ENCODE results near the gene TNS1. TPM values are rescaled to one million over a fixed set of nuclear protein-coding genes. Genes with fewer than 3 reads are reported as not detected.

TNS1 gene
- total RNA-seq, 1 donor from 2014 or later: 11.6 TPM

DNA sequence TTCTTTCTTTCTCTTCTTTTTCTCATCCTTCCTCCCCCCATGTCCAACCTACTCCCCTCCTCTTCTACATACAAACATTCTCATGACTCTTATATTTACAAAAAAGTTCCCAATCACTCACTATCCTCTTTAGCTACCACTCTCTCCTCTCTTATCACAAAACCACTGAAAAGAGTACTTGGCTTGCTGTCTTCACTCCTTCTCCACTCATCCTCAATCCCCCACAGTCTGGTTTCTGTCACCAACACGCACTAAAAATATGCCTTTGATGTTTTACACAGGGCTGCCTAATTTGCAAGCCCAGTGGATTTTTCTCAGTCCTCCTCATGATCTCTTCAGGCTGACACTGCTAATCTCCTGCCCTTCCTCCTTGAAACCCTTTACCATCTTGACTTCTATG is 159.5 kb downstream of the TNS1 start:
- TF ChIP-seq, protein P1, sequence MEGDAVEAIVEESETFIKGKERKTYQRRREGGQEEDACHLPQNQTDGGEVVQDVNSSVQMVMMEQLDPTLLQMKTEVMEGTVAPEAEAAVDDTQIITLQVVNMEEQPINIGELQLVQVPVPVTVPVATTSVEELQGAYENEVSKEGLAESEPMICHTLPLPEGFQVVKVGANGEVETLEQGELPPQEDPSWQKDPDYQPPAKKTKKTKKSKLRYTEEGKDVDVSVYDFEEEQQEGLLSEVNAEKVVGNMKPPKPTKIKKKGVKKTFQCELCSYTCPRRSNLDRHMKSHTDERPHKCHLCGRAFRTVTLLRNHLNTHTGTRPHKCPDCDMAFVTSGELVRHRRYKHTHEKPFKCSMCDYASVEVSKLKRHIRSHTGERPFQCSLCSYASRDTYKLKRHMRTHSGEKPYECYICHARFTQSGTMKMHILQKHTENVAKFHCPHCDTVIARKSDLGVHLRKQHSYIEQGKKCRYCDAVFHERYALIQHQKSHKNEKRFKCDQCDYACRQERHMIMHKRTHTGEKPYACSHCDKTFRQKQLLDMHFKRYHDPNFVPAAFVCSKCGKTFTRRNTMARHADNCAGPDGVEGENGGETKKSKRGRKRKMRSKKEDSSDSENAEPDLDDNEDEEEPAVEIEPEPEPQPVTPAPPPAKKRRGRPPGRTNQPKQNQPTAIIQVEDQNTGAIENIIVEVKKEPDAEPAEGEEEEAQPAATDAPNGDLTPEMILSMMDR (IDR thresholded peaks at IDR 0.05; ENCODE audit: unreplicated experiment): no peak
- H3K9me3 Mint-ChIP-seq (ENCODE audit: unreplicated experiment): no peaks in the 10 kb centered on the region
- no peak for DNase-seq (ENCODE audit: low spot score)
- H3K36me3 Mint-ChIP-seq (ENCODE audit: low read depth, unreplicated experiment): peaks cover 16% of the 10 kb centered on the region
- H3K4me1 Mint-ChIP-seq (ENCODE audit: unreplicated experiment): no peaks in the 10 kb centered on the region
- H3K4me3 Mint-ChIP-seq (ENCODE audit: unreplicated experiment): no peak overlapping the region
- H3K27ac Mint-ChIP-seq (ENCODE audit: unreplicated experiment): no peak overlapping the region
- H3K27me3 Mint-ChIP-seq (ENCODE audit: unreplicated experiment): no peaks in the 10 kb centered on the region

DNA sequence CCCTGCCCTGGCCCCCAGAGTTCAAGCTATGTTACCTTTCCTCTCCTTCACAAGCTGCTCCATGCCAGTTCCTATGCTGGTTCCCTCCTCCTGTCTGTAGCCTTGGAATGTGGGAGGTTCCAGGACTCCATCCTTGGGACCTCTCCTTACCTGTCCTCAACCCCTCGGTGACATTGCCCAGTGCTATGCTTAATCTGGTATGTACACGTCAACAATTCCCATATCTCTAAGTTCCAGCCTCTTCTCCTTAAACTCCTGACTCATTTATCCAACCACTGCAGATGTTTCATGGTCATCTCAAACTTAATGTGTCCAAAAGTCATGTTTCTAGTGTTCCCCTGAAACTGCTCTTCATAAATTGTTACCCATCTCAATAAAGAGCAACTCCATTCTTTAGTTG is 160.8 kb downstream of the TNS1 start:
- Mint-ChIP-seq H3K36me3 (ENCODE audit: low read depth, unreplicated experiment) (peaks cover 10% of the 10 kb centered on the region), H3K4me1 (ENCODE audit: unreplicated experiment) (no peaks in the 10 kb centered on the region), H3K27ac (ENCODE audit: unreplicated experiment) (no peak overlapping the region), H3K9me3 (ENCODE audit: unreplicated experiment) (no peaks in the 10 kb centered on the region), H3K27me3 (ENCODE audit: unreplicated experiment) (peaks cover under 1% of the 10 kb centered on the region), H3K4me3 (ENCODE audit: unreplicated experiment) (no peak overlapping the region)
- TF ChIP-seq, protein P1 (IDR thresholded peaks at IDR 0.05; ENCODE audit: unreplicated experiment): no peak
- no peak for DNase-seq (ENCODE audit: low spot score)

DNA sequence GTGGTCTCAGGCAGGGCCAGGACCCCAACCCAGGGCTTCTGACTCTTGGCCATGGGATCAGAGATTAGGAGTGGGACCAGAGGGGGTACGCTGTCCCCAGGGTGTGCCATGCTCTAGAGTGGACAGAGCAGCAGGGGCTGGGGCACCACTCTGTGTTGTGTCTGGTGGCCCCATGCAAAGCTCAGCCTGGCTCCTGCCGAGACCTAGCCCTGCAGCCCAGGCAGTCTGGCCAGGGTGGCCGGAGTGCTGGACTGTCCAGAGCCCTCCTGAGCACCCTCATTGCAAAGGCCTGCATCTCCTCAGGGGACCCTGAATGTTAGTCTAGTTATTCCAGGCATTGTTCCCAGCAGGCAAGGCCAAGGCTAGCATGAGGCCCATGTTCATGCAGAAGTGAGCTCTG is 162.3 kb downstream of the TNS1 start:
- H3K4me1 Mint-ChIP-seq (ENCODE audit: unreplicated experiment): no peaks in the 10 kb centered on the region
- peaks cover 5% of the 10 kb centered on the region for H3K27me3 Mint-ChIP-seq (ENCODE audit: unreplicated experiment)
- no peak for DNase-seq (ENCODE audit: low spot score)
- peaks cover 6% of the 10 kb centered on the region for H3K36me3 Mint-ChIP-seq (ENCODE audit: low read depth, unreplicated experiment)
- H3K9me3 Mint-ChIP-seq (ENCODE audit: unreplicated experiment): no peaks in the 10 kb centered on the region
- TF ChIP-seq, protein P1 (IDR thresholded peaks at IDR 0.05; ENCODE audit: unreplicated experiment): no peak
- H3K27ac Mint-ChIP-seq (ENCODE audit: unreplicated experiment): no peak overlapping the region
- no peak overlapping the region for H3K4me3 Mint-ChIP-seq (ENCODE audit: unreplicated experiment)

DNA sequence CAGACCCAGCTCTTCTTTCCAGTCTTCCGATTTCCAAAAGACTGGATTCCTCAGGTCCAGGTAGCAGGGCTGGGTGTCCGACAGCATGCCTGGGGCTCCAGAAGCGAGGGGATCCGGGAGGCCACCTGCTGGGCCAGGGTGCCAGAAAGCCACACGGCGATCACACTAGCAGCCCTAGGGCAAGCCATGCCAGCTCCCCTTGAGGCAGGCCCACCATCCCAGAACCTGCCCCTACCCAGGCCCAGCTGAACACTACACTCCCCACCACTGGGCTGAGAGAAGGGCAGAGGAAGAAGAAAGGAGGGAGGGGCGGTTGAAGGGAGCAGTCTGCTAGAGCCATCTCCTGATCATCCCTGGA is 163.1 kb downstream of the TNS1 start:
- peaks cover 5% of the 10 kb centered on the region for H3K27me3 Mint-ChIP-seq (ENCODE audit: unreplicated experiment)
- H3K4me1 Mint-ChIP-seq (ENCODE audit: unreplicated experiment): no peaks in the 10 kb centered on the region
- DNase-seq (ENCODE audit: low spot score): no peak
- no peak overlapping the region for H3K27ac Mint-ChIP-seq (ENCODE audit: unreplicated experiment)
- H3K4me3 Mint-ChIP-seq (ENCODE audit: unreplicated experiment): no peak overlapping the region
- H3K36me3 Mint-ChIP-seq (ENCODE audit: low read depth, unreplicated experiment): peaks cover 7% of the 10 kb centered on the region
- no peaks in the 10 kb centered on the region for H3K9me3 Mint-ChIP-seq (ENCODE audit: unreplicated experiment)
- TF ChIP-seq, protein P1 (IDR thresholded peaks at IDR 0.05; ENCODE audit: unreplicated experiment): no peak

DNA sequence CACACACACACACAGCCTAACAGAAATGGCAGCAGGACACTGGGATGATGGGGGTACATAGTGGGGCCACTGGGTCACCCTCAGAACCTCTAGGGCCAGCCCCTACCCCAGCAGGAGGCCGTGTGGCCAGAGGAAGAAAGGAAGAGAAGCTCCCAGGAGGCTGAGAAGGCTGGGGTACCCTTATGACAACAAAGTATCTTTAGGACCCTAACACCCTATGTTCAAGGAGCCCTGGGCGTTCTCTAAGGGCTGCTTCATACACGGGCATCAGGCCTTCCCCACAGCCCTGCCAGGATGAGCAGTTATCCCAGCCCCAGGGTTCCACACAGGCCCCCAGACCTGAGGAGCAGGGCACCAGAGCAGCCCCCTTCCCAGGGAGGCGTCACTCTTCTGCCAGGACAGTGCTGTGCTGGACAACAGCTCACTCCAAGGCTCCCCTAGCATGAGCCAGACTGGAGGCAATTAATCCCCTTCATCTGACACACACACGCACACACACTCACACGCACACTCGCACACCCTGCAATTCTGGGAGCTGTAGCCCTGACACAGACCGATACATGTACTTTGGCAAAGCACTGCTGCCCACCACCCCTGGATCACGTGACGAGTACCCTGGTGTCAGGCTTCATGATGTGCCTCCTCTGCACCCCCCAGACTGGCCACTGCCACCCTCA is 163.6 kb downstream of the TNS1 start:
- Mint-ChIP-seq H3K36me3 (ENCODE audit: low read depth, unreplicated experiment) (peaks cover 12% of the 10 kb centered on the region), H3K27me3 (ENCODE audit: unreplicated experiment) (peaks cover 8% of the 10 kb centered on the region), H3K27ac (ENCODE audit: unreplicated experiment) (peak overlapping the region; percentile 53), H3K4me3 (ENCODE audit: unreplicated experiment) (no peak overlapping the region), H3K4me1 (ENCODE audit: unreplicated experiment) (no peaks in the 10 kb centered on the region), H3K9me3 (ENCODE audit: unreplicated experiment) (no peaks in the 10 kb centered on the region)
- TF ChIP-seq, protein P1 (IDR thresholded peaks at IDR 0.05; ENCODE audit: unreplicated experiment): no peak
- DNase-seq (ENCODE audit: low spot score): no peak

Measured in endothelial cell (in vitro differentiated cells).